HCT116 (cell line): ENCODE results near the gene DAP. TPM values are rescaled to one million over a fixed set of nuclear protein-coding genes. Genes with fewer than 3 reads are reported as not detected.

Experiments used
- ATAC-seq: fragments of 200-7000 bp; cut with Tn5 transposase; 2 replicates; pipeline ENCODE4 v1.9.1; 2020; ENCODE audit warnings: mild to moderate bottlenecking, moderate library complexity
- BruUV-seq: library from RNA; stranded (reverse); fragments of 400-500 nt; replicated peaks from 2 replicates; lab custom pipeline; 2021; lab: Mats Ljungman, UMichigan
- CTCF ChIA-PET: fragments of 300-600 bp; sonication (Branson Sonifier 250); formaldehyde crosslinking; loops from one replicate; lab custom pipeline; 2021; ENCODE audit warnings: antibody characterized with exemption; lab: Charles Lee
- POLR2A ChIA-PET: fragments of 300-600, 350-600 bp; sonication (Branson Sonifier 250); formaldehyde crosslinking; loops from one replicate; lab custom pipeline; 2021; ENCODE audit warnings: antibody characterized with exemption; lab: Charles Lee
- RAD21 ChIA-PET, 2 experiments: fragments of 300-600 bp; sonication (Branson Sonifier 250); formaldehyde crosslinking; loops; one replicate each; lab custom pipeline; 2023; ENCODE audit warnings: low total read pairs in 2 of 2; ENCODE audit not compliant: uncharacterized antibody in 2 of 2, unreplicated experiment in 2 of 2, low non-redundant PET in 1 of 2; lab: Charles Lee
- DNase-seq: peaks from one replicate; pipeline ENCODE4 v3.0.0-alpha.2; 2010; ENCODE audit warnings: low read depth, low spot score
- H2AFZ ChIP-seq: fragments of 200-600 bp; shearing (Covaris generic), sonication (generic); 2 replicates; pipeline ENCODE4 v1.6.1; 2017; ENCODE audit warnings: low read depth, mixed run types, mixed read lengths, antibody characterized with exemption, low read length; ENCODE audit not compliant: poor library complexity, severe bottlenecking
- H3K27ac ChIP-seq: 2 replicates; pipeline ENCODE4 v1.5.1; 2012; ENCODE audit warnings: low read depth, low read length
- H3K27me3 ChIP-seq: fragments of 200-600 bp; sonication (generic); 2 replicates; pipeline ENCODE4 v1.6.1; 2016; ENCODE audit warnings: mixed run types, low read length, mixed read lengths; ENCODE audit not compliant: insufficient read depth
- H3K36me3 ChIP-seq, 2 experiments: fragments of 200-500 bp in 1 of 2; fragments of 200-600 bp in 1 of 2; sonication (Bioruptor generic) in 1 of 2; sonication (generic) in 1 of 2; 2 replicates each; pipeline versions ENCODE4 v1.5.1 to v1.6.1; 2014 to 2016; ENCODE audit warnings: low read length in 2 of 2, inconsistent platforms in 1 of 2, mixed read lengths in 1 of 2, mixed run types in 1 of 2; ENCODE audit not compliant: insufficient read depth in 2 of 2, control insufficient read depth in 1 of 2
- H3K4me1 ChIP-seq, 2 experiments: fragments of 200-600 bp in 1 of 2; sonication (generic) in 1 of 2; 2 replicates each; pipeline versions ENCODE4 v1.5.1 to v1.6.1; 2012 to 2017; ENCODE audit warnings: low read length in 2 of 2, inconsistent platforms in 1 of 2, mild to moderate bottlenecking in 1 of 2, mixed read lengths in 1 of 2, mixed run types in 1 of 2, moderate library complexity in 1 of 2; ENCODE audit not compliant: insufficient read depth in 2 of 2, control insufficient read depth in 1 of 2
- H3K4me2 ChIP-seq: fragments of 200-600 bp; sonication (generic); 2 replicates; pipeline ENCODE4 v1.6.1; 2017; ENCODE audit warnings: mixed run types, low read length, mixed read lengths
- H3K4me3 ChIP-seq, 2 experiments: fragments of 200-600 bp in 1 of 2; sonication (generic) in 1 of 2; replicated peaks in 1 of 2; 2 replicates each; pipeline ENCODE4 v1.5.1; 2011 to 2016; ENCODE audit warnings: low read length in 2 of 2, control low read depth in 1 of 2, low read depth in 1 of 2, mild to moderate bottlenecking in 1 of 2, mixed read lengths in 1 of 2, mixed run types in 1 of 2
- H3K79me2 ChIP-seq: fragments of 200-600 bp; sonication (generic); 2 replicates; pipeline ENCODE4 v1.6.1; 2017; ENCODE audit warnings: mild to moderate bottlenecking, mixed run types, low read length, moderate library complexity, mixed read lengths; ENCODE audit not compliant: insufficient read depth
- H3K9ac ChIP-seq: fragments of 200-600 bp; sonication (generic); 2 replicates; pipeline ENCODE4 v1.6.1; 2016; ENCODE audit warnings: low read length, mixed read lengths
- H3K9me2 ChIP-seq: fragments of 200-600 bp; sonication (generic), shearing (Covaris generic); 2 replicates; pipeline ENCODE4 v1.6.1; 2017; ENCODE audit warnings: mixed run types, mild to moderate bottlenecking, moderate library complexity; ENCODE audit not compliant: insufficient read depth
- H3K9me3 ChIP-seq, 2 experiments: fragments of 200-500 bp in 1 of 2; fragments of 200-600 bp in 1 of 2; sonication (Bioruptor generic) in 1 of 2; sonication (generic) in 1 of 2; 2 replicates each; pipeline ENCODE4 v1.6.1; 2014 to 2017; ENCODE audit warnings: low read length in 2 of 2, mixed read lengths in 2 of 2, inconsistent platforms in 1 of 2, low read depth in 1 of 2, mild to moderate bottlenecking in 1 of 2, mixed run types in 1 of 2, moderate library complexity in 1 of 2; ENCODE audit not compliant: control insufficient read depth in 1 of 2, insufficient read depth in 1 of 2
- H4K20me1 ChIP-seq: fragments of 200-600 bp; sonication (generic), shearing (Covaris generic); 2 replicates; pipeline ENCODE4 v1.6.1; 2017; ENCODE audit warnings: mixed run types, mild to moderate bottlenecking, moderate library complexity; ENCODE audit not compliant: insufficient read depth
- ATF3 ChIP-seq: IDR thresholded peaks from 2 replicates; pipeline ENCODE4 v1.6.1; 2012
- CEBPB ChIP-seq: IDR thresholded peaks from 2 replicates; pipeline ENCODE4 v1.6.1; 2012; ENCODE audit warnings: low read depth
- CTCF ChIP-seq, 3 experiments: fragments of 200-600 bp in 1 of 3; sonication (generic) in 1 of 3; IDR thresholded peaks in 2 of 3; conservative IDR thresholded peaks in 1 of 3; 2 replicates each; pipeline ENCODE4 v1.5.1; 2012 to 2017; ENCODE audit warnings: low read depth in 2 of 3, low read length in 2 of 3, antibody characterized with exemption in 1 of 3, borderline replicate concordance in 1 of 3, control low read depth in 1 of 3, mild to moderate bottlenecking in 1 of 3, mixed read lengths in 1 of 3, mixed run types in 1 of 3, moderate library complexity in 1 of 3; ENCODE audit not compliant: insufficient read depth in 1 of 3
- EGR1 ChIP-seq: IDR thresholded peaks from 2 replicates; pipeline ENCODE4 v1.6.1; 2012; ENCODE audit warnings: low read depth
- ELF1 ChIP-seq: IDR thresholded peaks from 2 replicates; pipeline ENCODE4 v1.6.1; 2012; ENCODE audit warnings: low read depth, borderline replicate concordance
- EZH2 ChIP-seq: fragments of 200-600 bp; sonication (generic); IDR thresholded peaks from 2 replicates; pipeline ENCODE4 v1.6.1; 2017; ENCODE audit warnings: antibody characterized with exemption, mixed run types
- EZH2phosphoT487 ChIP-seq: fragments of 200-600 bp; IDR thresholded peaks from 2 replicates; pipeline ENCODE4 v1.6.1; 2018; ENCODE audit warnings: antibody characterized with exemption, borderline replicate concordance
- FOSL1 ChIP-seq: IDR thresholded peaks from 2 replicates; pipeline ENCODE4 v1.6.1; 2012; ENCODE audit warnings: low read depth
- JUND ChIP-seq: IDR thresholded peaks from 2 replicates; pipeline ENCODE4 v1.6.1; 2012
- MAX ChIP-seq: IDR thresholded peaks from 2 replicates; pipeline ENCODE4 v1.6.1; 2012
- POLR2A ChIP-seq: IDR thresholded peaks from 2 replicates; pipeline ENCODE4 v1.7.0; 2011; ENCODE audit warnings: borderline replicate concordance; ENCODE audit not compliant: insufficient read depth, insufficient read length; ENCODE audit errors: extremely low read depth
- RAD21 ChIP-seq: IDR thresholded peaks from 2 replicates; pipeline ENCODE4 v1.6.1; 2012; ENCODE audit warnings: low read depth, mild to moderate bottlenecking
- REST ChIP-seq: IDR thresholded peaks from 2 replicates; pipeline ENCODE4 v1.6.1; 2012; ENCODE audit warnings: low read depth
- SIN3A ChIP-seq: IDR thresholded peaks from 2 replicates; pipeline ENCODE4 v1.6.1; 2012; ENCODE audit warnings: low read depth
- SP1 ChIP-seq: IDR thresholded peaks from 2 replicates; pipeline ENCODE4 v1.6.1; 2012; ENCODE audit warnings: low read depth
- SRF ChIP-seq: IDR thresholded peaks from 2 replicates; pipeline ENCODE4 v1.6.1; 2012; ENCODE audit warnings: low read depth
- YY1 ChIP-seq: IDR thresholded peaks from 2 replicates; pipeline ENCODE4 v1.6.1; 2011; ENCODE audit warnings: low read length, low read depth, moderate library complexity, mild to moderate bottlenecking; ENCODE audit not compliant: insufficient replicate concordance; ENCODE audit errors: extremely low read depth
- ZBTB33 ChIP-seq: IDR thresholded peaks from 2 replicates; pipeline ENCODE4 v1.6.1; 2011; ENCODE audit warnings: mild to moderate bottlenecking, low read length, moderate library complexity; ENCODE audit not compliant: insufficient replicate concordance; ENCODE audit errors: extremely low read depth
- ZFX ChIP-seq: fragments of 450-650 bp; IDR thresholded peaks from 2 replicates; pipeline ENCODE4 v1.6.1; 2017
- intact Hi-C: fragments of 100-400 bp; cut with micrococcal nuclease; formaldehyde crosslinking; loops from 2 replicates; pipeline ENCODE4 v1.10.0; 2022
- total RNA-seq: library from RNA; stranded (reverse); gene quantifications from one replicate; pipeline ENCODE4 v1.2.1, GENCODE V29; 2021; ENCODE audit not compliant: unreplicated experiment

DAP gene
- total RNA-seq, 1 experiment from 2014 or later: 59.1 TPM

GRCh38 chr5:10745133-10745532 is 15.9 kb downstream of the DAP start:
- BruUV-seq: no TSS peak
- H3K4me3 ChIP-seq: no peak overlapping the region
- H3K36me3 ChIP-seq: peaks cover 7 to 21% of the 10 kb centered on the region in 2 experiments; a peak in 2 of 4 replicates
- H3K9ac ChIP-seq: no peak overlapping the region
- H3K27me3 ChIP-seq: no peaks in the 10 kb centered on the region
- ATAC-seq (no peak), DNase-seq (no peak)
- intact Hi-C loops: no loop called here
- no peaks in the 10 kb centered on the region for H3K4me1 ChIP-seq
- H3K9me3 ChIP-seq: peaks cover 2 to 8% of the 10 kb centered on the region in 2 experiments; a peak in 2 of 4 replicates
- no peaks in the 10 kb centered on the region for H4K20me1 ChIP-seq
- no peak overlapping the region for H3K27ac ChIP-seq
- RAD21 ChIA-PET: no interaction called here
- CTCF ChIA-PET: no interaction called here
- H3K9me2 ChIP-seq: no peaks in the 10 kb centered on the region
- TF ChIP-seq ZFX (no peak), EZH2 (no peak), ATF3 (no peak), FOSL1 (no peak), ELF1 (no peak), RAD21 (no peak), SRF (no peak), YY1 (no peak), JUND (no peak), ZBTB33 (no peak), EGR1 (no peak), MAX (no peak), EZH2phosphoT487 (no peak), SIN3A (no peak), POLR2A (no peak), CEBPB (no peak), REST (no peak), SP1 (no peak), CTCF (IDR thresholded peaks at IDR 0.05 in 2 of 3, conservative IDR thresholded peaks at IDR 0.05 in 1 of 3; ENCODE audit: borderline replicate concordance in 1 of 3, insufficient read depth in 1 of 3, low read depth in 2 of 3, low read length in 2 of 3) (no peak)
- H2AFZ ChIP-seq: no peak overlapping the region
- POLR2A ChIA-PET: no interaction called here
- peaks cover 12% of the 10 kb centered on the region for H3K79me2 ChIP-seq
- H3K4me2 ChIP-seq: no peak overlapping the region
